Measurements from ENCODE around the gene COX5A.
"Not testable (repeated sequence)": the region's sequence is repeated elsewhere in the genome, so short reads cannot be mapped to it uniquely, and the experiment has no call there.

The COX5A gene

GRCh38 chr15:74895830-74896229 lies 42.0 kb downstream of the COX5A start:
- no peak for DNase-seq

- DNase-seq = not testable (repeated sequence)
These were observed 43.5 kb downstream of the COX5A start for GRCh38 chr15:74894383-74894782.

GRCh38 chr15:74893627-74894026 lies 44.2 kb downstream of the COX5A start:
- no peak for DNase-seq

GRCh38 chr15:74892931-74893330 lies 44.9 kb downstream of the COX5A start:
- DNase-seq = no peak

- DNase-seq = no peak
These were observed 45.6 kb downstream of the COX5A start for GRCh38 chr15:74892313-74892712.

GRCh38 chr15:74891469-74891868 lies 46.4 kb downstream of the COX5A start:
- no peak for DNase-seq

- peak; percentile 29 for DNase-seq
These were observed 47.3 kb downstream of the COX5A start for GRCh38 chr15:74890665-74890960.

GRCh38 chr15:74889883-74890664 lies 47.8 kb downstream of the COX5A start, which contains the start of gene MPI:
Gene MPI (plus strand): TSS chr15:74890042. CDS start chr15:74890074, 32 bp downstream.
- DNase-seq = peak; percentile 81

- DNase-seq = no peak
These were observed 48.4 kb downstream of the COX5A start for GRCh38 chr15:74889390-74889882.

GRCh38 chr15:74888716-74889115 lies 49.2 kb downstream of the COX5A start:
- DNase-seq = no peak

- DNase-seq = not testable (repeated sequence)
These were observed 50.2 kb downstream of the COX5A start for GRCh38 chr15:74887537-74888193.

- DNase-seq = no peak
These were observed 52.4 kb downstream of the COX5A start for GRCh38 chr15:74885461-74885860.

- DNase-seq = no peak
These were observed 53.2 kb downstream of the COX5A start for GRCh38 chr15:74884428-74885223.

- DNase-seq = no peak
These were observed 55.3 kb downstream of the COX5A start for GRCh38 chr15:74882528-74882927.

GRCh38 chr15:74878273-74878672 lies 59.6 kb downstream of the COX5A start:
- no peak for DNase-seq

GRCh38 chr15:74873756-74874424 lies 64.0 kb downstream of the COX5A start:
- DNase-seq = no peak

GRCh38 chr15:74873036-74873755 lies 64.7 kb downstream of the COX5A start, which contains the start of gene SCAMP2:
Gene SCAMP2 (minus strand): TSS chr15:74873365. CDS start chr15:74873255, 110 bp downstream.
- peak; percentile 95 for DNase-seq

GRCh38 chr15:74872702-74873035 lies 65.2 kb downstream of the COX5A start:
- DNase-seq = no peak

GRCh38 chr15:74870436-74871215 lies 67.2 kb downstream of the COX5A start:
- no peak for DNase-seq

Measured in OCI-M1 (cell line).